ENCODE results near the gene PLXND1. TPM values are rescaled to one million over a fixed set of nuclear protein-coding genes. Genes with fewer than 3 reads are reported as not detected.

The PLXND1 gene, protein sequence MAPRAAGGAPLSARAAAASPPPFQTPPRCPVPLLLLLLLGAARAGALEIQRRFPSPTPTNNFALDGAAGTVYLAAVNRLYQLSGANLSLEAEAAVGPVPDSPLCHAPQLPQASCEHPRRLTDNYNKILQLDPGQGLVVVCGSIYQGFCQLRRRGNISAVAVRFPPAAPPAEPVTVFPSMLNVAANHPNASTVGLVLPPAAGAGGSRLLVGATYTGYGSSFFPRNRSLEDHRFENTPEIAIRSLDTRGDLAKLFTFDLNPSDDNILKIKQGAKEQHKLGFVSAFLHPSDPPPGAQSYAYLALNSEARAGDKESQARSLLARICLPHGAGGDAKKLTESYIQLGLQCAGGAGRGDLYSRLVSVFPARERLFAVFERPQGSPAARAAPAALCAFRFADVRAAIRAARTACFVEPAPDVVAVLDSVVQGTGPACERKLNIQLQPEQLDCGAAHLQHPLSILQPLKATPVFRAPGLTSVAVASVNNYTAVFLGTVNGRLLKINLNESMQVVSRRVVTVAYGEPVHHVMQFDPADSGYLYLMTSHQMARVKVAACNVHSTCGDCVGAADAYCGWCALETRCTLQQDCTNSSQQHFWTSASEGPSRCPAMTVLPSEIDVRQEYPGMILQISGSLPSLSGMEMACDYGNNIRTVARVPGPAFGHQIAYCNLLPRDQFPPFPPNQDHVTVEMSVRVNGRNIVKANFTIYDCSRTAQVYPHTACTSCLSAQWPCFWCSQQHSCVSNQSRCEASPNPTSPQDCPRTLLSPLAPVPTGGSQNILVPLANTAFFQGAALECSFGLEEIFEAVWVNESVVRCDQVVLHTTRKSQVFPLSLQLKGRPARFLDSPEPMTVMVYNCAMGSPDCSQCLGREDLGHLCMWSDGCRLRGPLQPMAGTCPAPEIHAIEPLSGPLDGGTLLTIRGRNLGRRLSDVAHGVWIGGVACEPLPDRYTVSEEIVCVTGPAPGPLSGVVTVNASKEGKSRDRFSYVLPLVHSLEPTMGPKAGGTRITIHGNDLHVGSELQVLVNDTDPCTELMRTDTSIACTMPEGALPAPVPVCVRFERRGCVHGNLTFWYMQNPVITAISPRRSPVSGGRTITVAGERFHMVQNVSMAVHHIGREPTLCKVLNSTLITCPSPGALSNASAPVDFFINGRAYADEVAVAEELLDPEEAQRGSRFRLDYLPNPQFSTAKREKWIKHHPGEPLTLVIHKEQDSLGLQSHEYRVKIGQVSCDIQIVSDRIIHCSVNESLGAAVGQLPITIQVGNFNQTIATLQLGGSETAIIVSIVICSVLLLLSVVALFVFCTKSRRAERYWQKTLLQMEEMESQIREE (N-terminal part only)
- 40.1 and 50.2 TPM in 2 replicates for total RNA-seq

DNA sequence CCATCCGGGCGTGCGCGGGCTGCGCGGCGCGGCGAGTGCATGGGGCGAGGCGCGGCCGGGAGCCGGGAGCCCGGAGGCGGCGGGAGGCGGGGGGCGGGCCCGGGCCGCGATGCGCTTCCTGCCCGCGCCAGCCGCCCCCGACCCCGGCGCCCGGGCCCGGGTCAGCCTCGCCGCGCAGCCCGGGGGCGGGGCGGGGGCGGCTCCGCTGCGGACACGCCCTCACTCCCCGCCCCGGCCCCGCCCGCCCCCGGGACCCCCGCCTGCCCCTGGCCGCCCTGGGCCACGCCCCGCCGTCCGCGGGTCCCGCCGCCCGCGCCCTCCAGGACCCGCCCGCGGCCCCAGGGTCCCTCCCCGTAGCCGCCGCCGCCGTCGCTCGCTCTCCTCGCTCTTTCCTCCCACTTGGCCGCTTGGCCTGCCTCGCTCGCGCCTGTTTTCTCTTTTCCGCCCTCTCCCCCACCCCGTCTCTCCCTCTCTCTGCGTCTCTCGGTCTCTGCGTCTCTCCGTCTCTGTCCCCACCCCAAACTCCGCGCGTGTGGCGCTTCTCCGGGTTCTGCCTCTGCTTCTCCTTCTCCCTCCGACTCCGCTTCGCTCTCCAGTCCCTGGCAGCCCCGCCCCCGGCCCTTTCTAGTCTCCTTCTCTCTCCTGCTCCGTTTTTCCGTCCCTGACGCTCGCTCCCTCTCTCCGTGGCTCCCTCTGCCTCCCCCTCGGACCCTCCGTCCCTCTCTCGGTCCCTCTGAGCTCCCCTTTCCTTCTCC is at the start of gene PLXND1:
PLXND1 (minus strand) TSS at position 41 of the 755 bp plus-strand sequence; CDS start at position 4, 37 bp downstream.

DNA sequence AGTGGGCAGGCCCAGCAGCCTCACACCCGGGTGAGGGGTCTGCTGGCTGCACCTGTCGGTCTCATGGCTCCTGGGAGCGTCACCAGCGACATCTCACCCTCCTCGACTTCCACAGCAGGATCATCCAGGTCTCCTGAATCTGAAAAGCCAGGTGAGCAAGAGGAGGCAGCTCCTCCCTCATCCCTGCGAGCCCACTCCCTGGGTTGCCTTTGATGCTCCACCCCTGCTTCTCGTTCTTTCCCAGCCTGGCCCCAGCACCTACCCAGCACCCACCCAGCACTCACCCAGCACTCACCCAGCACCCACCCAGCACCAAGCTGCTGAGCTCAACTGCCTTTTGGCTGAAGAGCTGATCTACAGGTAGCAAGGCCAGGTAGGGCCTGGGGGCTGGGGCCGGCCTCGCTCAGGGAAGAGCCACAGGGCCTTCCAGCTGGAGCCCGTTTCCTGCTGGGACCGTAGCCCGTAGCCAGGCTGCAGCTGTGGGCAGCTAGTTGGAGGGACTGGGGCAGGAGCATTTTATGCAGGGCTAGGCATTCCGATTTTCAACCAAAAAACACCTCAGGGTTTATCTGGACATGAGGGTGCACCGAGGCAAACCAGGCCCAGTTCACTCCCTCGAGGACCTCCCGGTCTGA is 63.2 kb downstream of the PLXND1 start, which contains the start of gene H1-8:
H1-8 (plus strand) TSS at position 20 of the 635 bp plus-strand sequence; CDS start at position 64, 44 bp downstream.

GRCh38 chr3:129528589-129529100 is 77.8 kb downstream of the PLXND1 start, which contains the start of gene RHO:
Gene RHO, plus strand, starts transcription at chr3:129528639. Its CDS starts 95 bp downstream, at chr3:129528734.

Other genes starting within 250 kb of the PLXND1 start
- gene EFCAB12, start 178.0 kb downstream of the PLXND1 start, total RNA-seq, result 0.35 TPM in 1 of 2 replicates, not detected in the other
- gene MBD4, start 166.7 kb downstream of the PLXND1 start, total RNA-seq, result 16.1 and 20.4 TPM in 2 replicates
- gene IFT122, start 166.5 kb downstream of the PLXND1 start, total RNA-seq, result 19.9 and 32.1 TPM in 2 replicates
- gene RHO, start 78.0 kb downstream of the PLXND1 start, total RNA-seq, result not detected in 2 replicates
- not detected in 2 replicates for gene H1-8, start 63.5 kb downstream of the PLXND1 start, total RNA-seq

Data from myometrial cell (primary cell).